ENCODE data around the gene VPS11.
"Not testable (repeated sequence)": the region's sequence is repeated elsewhere in the genome, so short reads cannot be mapped to it uniquely, and the experiment has no call there.

The VPS11 gene

GRCh38 chr11:119067371-119068222 is at the start of gene VPS11:
VPS11 (plus strand) TSS chr11:119067818; CDS start chr11:119067824, 6 bp downstream.
- peak; percentile 78 for DNase-seq

GRCh38 chr11:119018074-119018938 is 49.3 kb upstream of the VPS11 start, which contains the start of the genes RPS25 and TRAPPC4:
RPS25 (minus strand) TSS chr11:119018343; CDS start chr11:119018284, 59 bp downstream.
TRAPPC4 (plus strand) TSS chr11:119018766; CDS start chr11:119018796, 30 bp downstream.
- DNase-seq, result peak; percentile 75

- DNase-seq, result no peak
These were observed 47.6 kb upstream of the VPS11 start for GRCh38 chr11:119019996-119020395.

GRCh38 chr11:119021631-119022030 is 46.0 kb upstream of the VPS11 start:
- no peak for DNase-seq

GRCh38 chr11:119023741-119024140 is 43.9 kb upstream of the VPS11 start:
- DNase-seq, result no peak

- DNase-seq, result no peak
These were observed 43.1 kb upstream of the VPS11 start for GRCh38 chr11:119024430-119025098.

- DNase-seq, result no peak
These were observed 42.5 kb upstream of the VPS11 start for GRCh38 chr11:119025099-119025473.

GRCh38 chr11:119025541-119025940 is 42.1 kb upstream of the VPS11 start:
- no peak for DNase-seq

- DNase-seq, result no peak
These were observed 41.4 kb upstream of the VPS11 start for GRCh38 chr11:119025978-119026766.

GRCh38 chr11:119026970-119027369 is 40.6 kb upstream of the VPS11 start:
- DNase-seq, result no peak

- no peak for DNase-seq
These were observed 39.9 kb upstream of the VPS11 start for GRCh38 chr11:119027561-119028345.

GRCh38 chr11:119028346-119029068 is 39.1 kb upstream of the VPS11 start:
- no peak for DNase-seq

GRCh38 chr11:119029069-119029339 is 38.6 kb upstream of the VPS11 start:
- DNase-seq, result no peak

GRCh38 chr11:119029340-119030028 is 38.1 kb upstream of the VPS11 start:
- no peak for DNase-seq

GRCh38 chr11:119030029-119030328 is 37.6 kb upstream of the VPS11 start:
- DNase-seq, result no peak

GRCh38 chr11:119030329-119031047 is 37.1 kb upstream of the VPS11 start, which contains the start of gene SLC37A4:
SLC37A4 (minus strand) TSS chr11:119030877.
- peak; percentile 69 for DNase-seq

- no peak for DNase-seq
These were observed 35.7 kb upstream of the VPS11 start for GRCh38 chr11:119031912-119032280.

- DNase-seq, result not testable (repeated sequence)
These were observed 34.2 kb upstream of the VPS11 start for GRCh38 chr11:119033421-119033820.

- DNase-seq, result no peak
These were observed 32.8 kb upstream of the VPS11 start for GRCh38 chr11:119034813-119035212.

- no peak for DNase-seq
These were observed 28.7 kb upstream of the VPS11 start for GRCh38 chr11:119038884-119039283.

Measured in NCI-H2171 (cell line).